HepG2 (cell line): ENCODE data around the gene NEURL2. TPM values are rescaled to one million over a fixed set of nuclear protein-coding genes. Genes with fewer than 3 reads are reported as not detected.
A peak's percentile ranks its signal among the peaks of the same experiment; 100 is the strongest.

Source experiments
- CCAR2 ChIP-seq: fragments of 200-400 bp; formaldehyde crosslinking; optimal IDR thresholded peaks from 2 replicates; pipeline ENCODE3; 2018; ENCODE audit warnings: low read depth, mild to moderate bottlenecking, low read length, moderate library complexity
- CEBPB ChIP-seq: IDR thresholded peaks from 2 replicates; pipeline ENCODE4 v1.6.1; 2011; ENCODE audit warnings: low read depth, low read length, improper control_type of control experiment, borderline replicate concordance
- CEBPG ChIP-seq: IDR thresholded peaks from 2 replicates; pipeline ENCODE4 v1.6.1; 2016
- FOXA1 ChIP-seq, 2 experiments: fragments of 450-650 bp in 1 of 2; sonication (generic) in 1 of 2; formaldehyde crosslinking in 1 of 2; IDR thresholded peaks; 2 replicates each; pipeline versions ENCODE4 v1.4.0 to v1.6.1; 2016 to 2020; ENCODE audit warnings: missing genetic modification reagents in 1 of 2
- IKZF4 ChIP-seq: sonication (generic); formaldehyde crosslinking; IDR thresholded peaks from 2 replicates; pipeline ENCODE4 v1.5.1; 2020; ENCODE audit warnings: borderline replicate concordance, mild to moderate bottlenecking, low read depth, missing genetic modification reagents; ENCODE audit errors: not compliant biosample characterization
- KLF13 ChIP-seq: sonication (generic); formaldehyde crosslinking; IDR thresholded peaks from 2 replicates; pipeline ENCODE4 v1.4.0; 2020; ENCODE audit warnings: mild to moderate bottlenecking, missing genetic modification reagents
- LCORL ChIP-seq, 2 experiments: fragments of 450-650 bp in 1 of 2; sonication (generic) in 1 of 2; formaldehyde crosslinking in 1 of 2; IDR thresholded peaks; 2 replicates each; pipeline versions ENCODE4 v1.5.0 to v1.6.1; 2017 to 2020; ENCODE audit warnings: antibody characterized with exemption in 1 of 2, missing genetic modification reagents in 1 of 2
- PRDM4 ChIP-seq: sonication (generic); formaldehyde crosslinking; IDR thresholded peaks from 2 replicates; pipeline ENCODE4 v1.9.0; 2021; ENCODE audit warnings: missing genetic modification reagents, borderline replicate concordance
- RARA ChIP-seq: IDR thresholded peaks from 2 replicates; pipeline ENCODE4 v1.6.1; 2016; ENCODE audit warnings: missing genetic modification reagents, missing compliant biosample characterization
- SOX5 ChIP-seq: IDR thresholded peaks from 2 replicates; pipeline ENCODE4 v1.6.1; 2016; ENCODE audit warnings: borderline replicate concordance
- TAF1 ChIP-seq: sonication (generic); formaldehyde crosslinking; IDR thresholded peaks from 2 replicates; pipeline ENCODE4 v1.4.0; 2020; ENCODE audit warnings: missing genetic modification reagents
- THAP11 ChIP-seq: IDR thresholded peaks from 2 replicates; pipeline ENCODE4 v1.6.1; 2016; ENCODE audit warnings: missing biosample characterization, missing genetic modification reagents
- THRA ChIP-seq: sonication (generic); formaldehyde crosslinking; IDR thresholded peaks from 2 replicates; pipeline ENCODE4 v1.4.0; 2020; ENCODE audit warnings: missing genetic modification reagents, borderline replicate concordance
- XRCC5 ChIP-seq: fragments of 200-400 bp; formaldehyde crosslinking; optimal IDR thresholded peaks from 2 replicates; pipeline ENCODE3; 2017; ENCODE audit warnings: mild to moderate bottlenecking, low read length
- YEATS2 ChIP-seq: sonication (generic); formaldehyde crosslinking; IDR thresholded peaks from 2 replicates; pipeline ENCODE4 v1.4.0; 2020; ENCODE audit warnings: missing genetic modification reagents, borderline replicate concordance
- ZBTB20 ChIP-seq: sonication (generic); formaldehyde crosslinking; IDR thresholded peaks from 2 replicates; pipeline ENCODE4 v1.8.1; 2023; ENCODE audit warnings: missing genetic modification reagents, low read depth, mild to moderate bottlenecking, borderline replicate concordance
- ZFP41 ChIP-seq: sonication (generic); formaldehyde crosslinking; IDR thresholded peaks from 2 replicates; pipeline ENCODE4 v1.4.0; 2020; ENCODE audit warnings: mild to moderate bottlenecking, missing genetic modification reagents, borderline replicate concordance
- ZNF256 ChIP-seq: sonication (generic); formaldehyde crosslinking; conservative IDR thresholded peaks from 2 replicates; pipeline ENCODE4 v1.4.0; 2020; ENCODE audit warnings: missing genetic modification reagents
- ZNF292 ChIP-seq: sonication (generic); formaldehyde crosslinking; IDR thresholded peaks from 2 replicates; pipeline ENCODE4 v1.8.1; 2022; ENCODE audit warnings: mild to moderate bottlenecking, low read depth, missing genetic modification reagents, borderline replicate concordance
- polyA plus RNA-seq, 8 experiments: library from polyadenylated mRNA; depleted of rRNA in 3 of 8; stranded (reverse) in 7 of 8; unstranded in 1 of 8; fragments of >200 nt; fragmentation: Illumina TruSeq in 4 of 8; extraction: Trizol in 4 of 8; gene quantifications; 2 replicates each; pipeline versions ENCODE4 v1.2.1 to v1.2.3, GENCODE V29; 2011 to 2016; ENCODE audit warnings: low read depth in 4 of 8, missing spikeins in 1 of 8, mixed read lengths in 1 of 8; ENCODE audit not compliant: insufficient read depth in 1 of 8
- total RNA-seq, 5 experiments: library from RNA; depleted of rRNA; stranded (reverse); fragments of >200 nt; fragmentation: Illumina TruSeq; extraction: Trizol; gene quantifications; 2 replicates each; pipeline ENCODE4 v1.2.3, GENCODE V29; 2016; ENCODE audit warnings: low read depth in 1 of 5
- TF ChIP-seq, protein P1 (sequence below): sonication (generic); formaldehyde crosslinking; IDR thresholded peaks from 2 replicates; pipeline ENCODE4 v1.4.0; 2020; ENCODE audit warnings: missing genetic modification reagents
- TF ChIP-seq, protein P2 (sequence below): sonication (generic); formaldehyde crosslinking; IDR thresholded peaks from 2 replicates; pipeline ENCODE4 v1.8.0; 2022; ENCODE audit warnings: mild to moderate bottlenecking, missing genetic modification reagents, moderate library complexity

NEURL2 gene
- total and polyA plus RNA-seq, 2 of the 13 experiments (the other 11 are each of a cell fraction or from before 2014, with no cell fraction given), result 7.2 to 9.7 TPM

DNA sequence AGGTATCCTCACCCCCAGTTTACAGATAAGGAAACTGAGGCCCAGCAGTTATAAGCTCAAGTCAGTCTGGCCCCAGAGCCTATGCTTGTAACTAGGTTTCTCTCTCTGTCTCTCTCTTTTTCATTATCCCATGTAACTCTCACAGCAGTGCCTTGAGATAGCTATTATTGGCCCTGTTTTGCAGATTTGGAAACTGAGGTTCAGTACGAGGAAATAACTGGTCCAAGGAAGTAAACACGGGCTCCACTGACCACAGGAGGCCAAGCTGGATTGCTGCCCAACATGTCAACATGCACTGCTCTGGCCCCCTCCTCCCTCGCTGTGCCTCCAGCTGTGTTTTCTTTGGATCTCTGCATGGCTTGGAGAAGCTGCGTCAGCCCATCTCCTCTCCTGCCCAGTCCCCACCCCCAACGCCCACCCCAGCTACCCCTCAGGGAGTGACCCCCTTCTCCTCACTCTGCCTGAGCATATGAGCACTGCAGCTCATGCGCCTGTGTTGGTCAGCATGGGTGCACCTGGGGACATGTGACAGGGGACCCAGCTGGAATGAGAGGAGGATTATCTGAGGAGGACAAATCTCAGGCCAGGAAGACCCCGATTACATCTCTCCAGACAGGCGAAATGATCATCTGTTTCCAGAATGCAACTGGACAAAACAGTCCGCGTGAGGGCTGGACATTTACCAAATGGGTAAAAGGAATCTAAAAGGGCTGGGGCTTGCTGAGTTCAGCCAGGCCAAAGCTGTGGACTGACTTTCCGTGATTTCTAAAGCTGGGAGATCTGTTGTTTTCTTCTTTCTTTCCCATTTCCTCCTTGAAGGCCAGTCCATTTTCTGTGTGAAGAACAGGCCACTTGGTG lies 28.8 kb upstream of the NEURL2 start (continued):
- no peak for TF ChIP-seq LCORL (IDR thresholded peaks at IDR 0.05)
- peak; percentile 61 for TF ChIP-seq LCORL (CRISPR knock-in tag; IDR thresholded peaks at IDR 0.05)
- no peak for TF ChIP-seq FOXA1 (IDR thresholded peaks at IDR 0.05)
- TF ChIP-seq FOXA1 (CRISPR knock-in tag; IDR thresholded peaks at IDR 0.05), result peak; percentile 96
- no peak for TF ChIP-seq KLF13 (CRISPR knock-in tag)
- TF ChIP-seq, protein P1, sequence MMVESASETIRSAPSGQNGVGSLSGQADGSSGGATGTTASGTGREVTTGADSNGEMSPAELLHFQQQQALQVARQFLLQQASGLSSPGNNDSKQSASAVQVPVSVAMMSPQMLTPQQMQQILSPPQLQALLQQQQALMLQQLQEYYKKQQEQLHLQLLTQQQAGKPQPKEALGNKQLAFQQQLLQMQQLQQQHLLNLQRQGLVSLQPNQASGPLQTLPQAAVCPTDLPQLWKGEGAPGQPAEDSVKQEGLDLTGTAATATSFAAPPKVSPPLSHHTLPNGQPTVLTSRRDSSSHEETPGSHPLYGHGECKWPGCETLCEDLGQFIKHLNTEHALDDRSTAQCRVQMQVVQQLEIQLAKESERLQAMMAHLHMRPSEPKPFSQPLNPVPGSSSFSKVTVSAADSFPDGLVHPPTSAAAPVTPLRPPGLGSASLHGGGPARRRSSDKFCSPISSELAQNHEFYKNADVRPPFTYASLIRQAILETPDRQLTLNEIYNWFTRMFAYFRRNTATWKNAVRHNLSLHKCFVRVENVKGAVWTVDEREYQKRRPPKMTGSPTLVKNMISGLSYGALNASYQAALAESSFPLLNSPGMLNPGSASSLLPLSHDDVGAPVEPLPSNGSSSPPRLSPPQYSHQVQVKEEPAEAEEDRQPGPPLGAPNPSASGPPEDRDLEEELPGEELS (CRISPR knock-in tag), result peak; percentile 59
- 0 out of 2 replicates have a peak, but pooled peaks have one; percentile 57 for TF ChIP-seq ZFP41 (CRISPR knock-in tag)
- TF ChIP-seq SOX5 (CRISPR knock-in tag), result 0 out of 2 replicates have a peak, but pooled peaks have one; percentile 20
- peak; percentile 80; the same call in 1 of the 2 replicates for TF ChIP-seq ZNF292
- no peak for TF ChIP-seq IKZF4 (CRISPR knock-in tag)
- no peak for TF ChIP-seq YEATS2 (CRISPR knock-in tag)
- TF ChIP-seq RARA (CRISPR knock-in tag), result peak; percentile 53
- TF ChIP-seq CEBPB, result no peak
- 0 out of 2 replicates have a peak, but pooled peaks have one; percentile 20 for TF ChIP-seq THRA
- TF ChIP-seq, protein P2, sequence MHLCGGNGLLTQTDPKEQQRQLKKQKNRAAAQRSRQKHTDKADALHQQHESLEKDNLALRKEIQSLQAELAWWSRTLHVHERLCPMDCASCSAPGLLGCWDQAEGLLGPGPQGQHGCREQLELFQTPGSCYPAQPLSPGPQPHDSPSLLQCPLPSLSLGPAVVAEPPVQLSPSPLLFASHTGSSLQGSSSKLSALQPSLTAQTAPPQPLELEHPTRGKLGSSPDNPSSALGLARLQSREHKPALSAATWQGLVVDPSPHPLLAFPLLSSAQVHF (CRISPR knock-in tag), result no peak
- TF ChIP-seq XRCC5, result no peak
- 0 out of 2 replicates have a peak, but pooled peaks have one; percentile 42 for TF ChIP-seq THAP11
- TF ChIP-seq ZBTB20 (CRISPR knock-in tag), result 0 out of 2 replicates have a peak, but pooled peaks have one; percentile 32
- no peak for TF ChIP-seq ZNF256 (CRISPR knock-in tag)
- TF ChIP-seq CCAR2, result no peak
- 0 out of 2 replicates have a peak, but pooled peaks have one; percentile 1 for TF ChIP-seq TAF1 (CRISPR knock-in tag)
- peak; percentile 24; the same call in 1 of the 2 replicates for TF ChIP-seq CEBPG
- TF ChIP-seq PRDM4 (CRISPR knock-in tag), result no peak
